Kidney glomerular epithelial cell (primary cell): ENCODE data around the gene PFDN4.

Experiments
- DNase-seq: peaks from one replicate; lab custom pipeline; 2025; lab: John Stamatoyannopoulos, UW

PFDN4 gene

GRCh38 chr20:54173653-54174456, 34.0 kb upstream of the PFDN4 start, which contains the start of gene CYP24A1:
Gene CYP24A1 (minus strand): TSS chr20:54173986. CDS start chr20:54173579, 407 bp downstream.
- no peak for DNase-seq

GRCh38 chr20:54174457-54175175, 33.3 kb upstream of the PFDN4 start:
- no peak for DNase-seq

- DNase-seq = peak; percentile 14
Measured at GRCh38 chr20:54176610-54177009, 31.3 kb upstream of the PFDN4 start.

DNA sequence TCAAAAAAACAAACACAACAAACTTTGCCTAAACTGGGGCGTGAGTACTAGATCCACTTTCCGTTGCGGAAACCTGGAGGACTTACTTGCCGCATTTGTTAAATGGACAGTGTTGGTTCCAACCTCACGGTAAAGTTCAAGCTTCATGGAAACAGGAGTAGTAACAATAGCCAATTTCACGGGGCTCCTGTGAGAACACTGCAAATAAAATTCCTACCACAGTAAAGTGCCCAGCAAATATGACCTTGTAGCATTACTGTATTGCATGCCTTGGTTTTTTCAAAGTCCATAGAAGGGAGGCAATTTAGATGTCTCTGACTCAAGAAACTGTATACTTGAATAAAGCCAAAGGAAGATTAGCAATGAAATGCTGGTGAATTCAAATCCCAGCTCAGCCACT, 30.5 kb upstream of the PFDN4 start:
- DNase-seq = no peak

DNA sequence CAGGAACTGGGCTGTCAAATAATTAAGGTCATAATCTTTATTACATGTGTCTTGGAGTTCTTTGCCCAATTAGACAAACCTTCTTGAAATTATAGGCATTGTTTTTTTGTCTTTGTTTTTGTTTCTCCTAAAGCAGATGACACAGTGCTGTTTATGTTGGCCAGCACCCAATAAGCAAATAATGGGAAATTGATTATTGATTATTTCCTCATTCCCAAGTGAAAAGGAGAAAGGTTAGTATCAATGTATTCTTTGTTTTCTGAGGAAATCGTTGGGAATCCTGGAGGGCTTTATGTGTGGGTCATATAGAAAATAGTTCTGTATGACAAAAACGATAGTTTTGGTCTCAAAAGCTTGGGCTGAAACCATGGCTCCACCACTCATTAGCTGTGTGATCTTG, 29.6 kb upstream of the PFDN4 start:
- no peak for DNase-seq

GRCh38 chr20:54179946-54180345, 27.9 kb upstream of the PFDN4 start:
- DNase-seq = no peak

DNA sequence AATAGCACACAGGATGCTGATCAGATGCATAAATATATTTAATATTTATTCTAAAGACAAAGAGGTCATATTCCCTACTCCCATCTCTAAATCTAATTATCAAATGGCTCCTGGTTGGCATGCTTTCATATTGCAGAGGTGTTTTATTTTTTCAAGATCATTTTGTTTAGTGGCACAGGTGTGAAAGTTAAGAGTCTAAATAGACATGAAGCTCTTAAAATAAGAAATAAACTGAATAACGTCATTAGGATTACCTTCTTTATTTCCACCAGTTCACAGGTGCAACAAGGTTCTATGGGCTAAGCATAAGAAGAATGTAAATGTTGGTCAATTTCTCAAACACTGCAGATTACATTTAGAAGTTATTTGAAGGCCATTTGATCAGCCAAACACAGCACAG, 27.0 kb upstream of the PFDN4 start:
- DNase-seq = no peak

- no peak for DNase-seq
Measured at GRCh38 chr20:54184071-54184470, 23.8 kb upstream of the PFDN4 start.

DNA sequence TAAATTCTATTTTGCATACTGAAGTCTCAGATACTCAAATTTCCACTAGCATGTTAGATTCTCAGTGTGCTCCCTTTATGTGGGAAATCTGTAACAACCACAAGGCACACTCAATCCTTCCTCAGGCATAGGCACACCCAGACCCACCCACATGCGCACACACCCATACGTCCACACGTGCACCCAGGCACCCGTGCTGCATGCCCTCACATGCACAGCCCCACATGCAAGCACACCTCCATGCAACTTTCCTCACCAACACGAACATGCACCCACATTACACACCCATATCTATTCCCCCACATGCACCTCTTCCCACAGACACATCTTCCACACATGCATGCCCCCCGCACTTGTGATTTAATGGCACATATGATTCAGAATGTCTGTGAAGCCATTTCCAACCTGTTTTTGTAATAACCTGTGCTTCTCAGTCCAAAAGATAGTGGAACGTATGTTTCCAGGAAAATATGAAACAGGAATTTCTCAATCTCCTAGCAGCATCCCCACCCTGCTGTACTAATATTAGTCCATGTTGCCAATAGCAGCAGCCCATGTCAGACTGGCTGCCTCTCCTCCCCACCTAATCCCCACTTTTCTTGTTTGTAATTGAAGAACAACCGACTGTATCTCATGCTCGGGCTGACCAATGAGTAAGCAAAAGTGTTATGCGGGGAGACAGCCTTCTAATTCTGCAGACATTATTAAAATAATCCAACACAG, 22.8 kb upstream of the PFDN4 start:
- DNase-seq = no peak

DNA sequence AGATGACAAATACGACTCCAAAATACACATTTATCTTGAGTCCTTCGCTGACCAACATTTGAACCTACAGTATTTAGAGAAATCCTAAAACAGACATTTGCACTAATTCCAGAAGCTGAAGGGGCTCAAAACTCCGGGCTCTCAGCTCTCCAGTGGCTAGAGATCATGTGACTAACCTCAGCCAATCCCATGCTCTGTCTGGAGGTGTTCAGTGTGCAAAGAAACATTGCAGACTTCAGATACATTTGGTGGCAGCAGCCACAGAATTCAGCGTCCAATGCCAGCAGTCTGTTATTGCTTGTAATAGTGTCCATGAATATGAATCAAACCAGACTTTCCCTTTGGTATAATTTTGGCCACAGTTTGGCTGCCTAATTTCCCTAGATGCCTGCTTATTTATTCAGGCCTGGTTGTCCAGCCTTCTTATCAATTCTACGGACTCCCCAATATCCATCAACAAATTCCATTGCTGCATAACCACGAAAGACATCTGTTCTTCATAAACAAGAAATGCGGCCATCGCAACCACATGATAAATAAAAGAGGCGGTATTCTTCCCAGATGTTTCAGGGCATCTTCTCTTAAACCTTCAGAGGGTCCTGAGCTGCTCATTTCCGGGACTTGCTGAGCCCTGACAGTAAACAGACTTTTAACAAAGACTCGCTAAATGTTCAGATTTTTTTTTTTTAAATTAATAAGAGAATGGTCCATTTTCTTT, 19.6 kb upstream of the PFDN4 start:
- no peak for DNase-seq

DNA sequence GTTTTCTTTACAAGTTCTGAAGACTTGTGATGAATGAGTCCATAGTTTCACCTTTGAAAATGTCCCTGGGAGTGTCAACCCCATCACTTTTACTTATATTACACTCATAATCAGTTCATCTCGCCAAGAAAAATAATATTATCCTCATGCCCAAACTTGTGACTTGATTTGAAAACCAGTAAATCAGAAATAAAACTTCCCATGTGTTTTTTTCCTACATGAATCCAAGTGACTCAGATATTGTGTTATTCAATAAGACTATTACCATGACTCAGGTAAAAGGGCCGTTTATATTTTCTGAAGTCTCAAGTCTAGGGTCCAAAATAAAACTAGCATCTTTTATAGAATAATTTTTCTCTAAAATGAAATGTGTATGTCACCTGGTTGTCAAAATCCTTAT, 18.3 kb upstream of the PFDN4 start:
- no peak for DNase-seq

DNA sequence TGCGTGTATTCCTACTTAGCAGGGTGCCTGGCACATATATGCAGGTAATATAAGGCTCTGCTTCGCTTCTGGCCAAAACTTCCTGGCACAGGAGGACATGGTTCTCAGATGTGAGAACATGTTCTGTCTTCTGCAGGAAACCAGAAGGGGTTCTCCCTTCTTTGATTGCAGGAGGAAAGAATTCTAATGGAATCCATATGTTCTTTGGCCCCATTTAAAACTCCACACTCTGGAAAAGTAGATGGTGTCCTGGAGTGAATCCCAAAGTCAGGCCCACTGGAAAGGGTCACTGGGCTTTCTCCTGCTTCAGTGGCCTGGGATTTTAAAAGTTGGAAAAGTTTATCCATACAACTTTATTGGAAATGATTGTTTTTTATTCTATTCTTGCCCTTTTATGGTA, 17.7 kb upstream of the PFDN4 start:
- no peak for DNase-seq

DNA sequence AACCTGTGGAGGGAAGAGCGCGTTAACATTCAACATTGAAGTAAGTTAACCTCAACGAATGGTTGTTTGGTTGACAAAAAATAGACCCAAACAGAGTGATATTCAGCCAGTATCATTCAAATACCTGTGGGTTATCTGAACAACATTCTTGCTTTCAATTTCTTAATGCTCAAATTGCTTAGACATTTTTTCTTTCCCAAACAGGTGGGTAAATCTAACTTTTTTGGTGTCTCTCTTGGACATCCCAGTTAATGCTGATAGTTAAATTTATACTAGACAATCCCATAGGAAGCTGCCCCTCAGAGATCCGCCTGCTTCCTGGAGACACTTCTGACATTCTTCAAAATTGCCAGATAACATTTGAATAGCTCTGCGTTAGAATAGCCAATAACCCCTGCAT, 14.1 kb upstream of the PFDN4 start:
- DNase-seq = no peak

DNA sequence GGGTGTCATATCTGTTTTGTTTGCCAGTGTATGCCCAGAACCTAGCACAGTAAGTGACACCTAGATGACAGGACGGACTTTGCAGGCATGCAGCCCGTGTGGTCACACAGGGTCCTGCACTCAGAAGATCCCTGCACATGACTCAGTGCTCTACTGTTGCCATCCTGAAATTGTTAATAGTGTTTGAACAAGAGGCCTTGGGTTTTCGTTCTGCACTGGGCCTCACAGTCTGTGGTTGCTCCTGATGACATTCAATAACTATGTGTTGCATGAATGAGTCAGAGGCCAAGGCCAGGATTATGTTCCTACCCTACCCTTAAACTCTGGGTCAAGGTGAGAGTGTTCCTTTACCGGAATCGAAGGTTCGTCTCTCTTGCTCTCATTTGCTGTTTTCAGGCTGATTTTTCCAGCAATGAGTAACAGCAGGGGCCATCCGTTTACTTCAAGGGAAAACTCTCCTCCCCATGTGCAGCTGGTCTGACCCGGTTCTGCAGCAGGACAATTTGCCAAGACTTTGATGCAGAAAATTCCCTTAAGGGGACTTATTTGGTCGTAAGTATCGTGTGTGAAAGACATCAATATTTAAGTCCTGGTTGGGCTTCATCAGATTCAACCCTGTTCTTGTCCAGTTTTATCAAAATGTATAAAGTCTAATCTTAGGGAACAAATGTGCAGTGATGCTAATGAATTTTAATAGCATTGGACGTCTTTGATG, 13.0 kb upstream of the PFDN4 start:
- no peak for DNase-seq

DNA sequence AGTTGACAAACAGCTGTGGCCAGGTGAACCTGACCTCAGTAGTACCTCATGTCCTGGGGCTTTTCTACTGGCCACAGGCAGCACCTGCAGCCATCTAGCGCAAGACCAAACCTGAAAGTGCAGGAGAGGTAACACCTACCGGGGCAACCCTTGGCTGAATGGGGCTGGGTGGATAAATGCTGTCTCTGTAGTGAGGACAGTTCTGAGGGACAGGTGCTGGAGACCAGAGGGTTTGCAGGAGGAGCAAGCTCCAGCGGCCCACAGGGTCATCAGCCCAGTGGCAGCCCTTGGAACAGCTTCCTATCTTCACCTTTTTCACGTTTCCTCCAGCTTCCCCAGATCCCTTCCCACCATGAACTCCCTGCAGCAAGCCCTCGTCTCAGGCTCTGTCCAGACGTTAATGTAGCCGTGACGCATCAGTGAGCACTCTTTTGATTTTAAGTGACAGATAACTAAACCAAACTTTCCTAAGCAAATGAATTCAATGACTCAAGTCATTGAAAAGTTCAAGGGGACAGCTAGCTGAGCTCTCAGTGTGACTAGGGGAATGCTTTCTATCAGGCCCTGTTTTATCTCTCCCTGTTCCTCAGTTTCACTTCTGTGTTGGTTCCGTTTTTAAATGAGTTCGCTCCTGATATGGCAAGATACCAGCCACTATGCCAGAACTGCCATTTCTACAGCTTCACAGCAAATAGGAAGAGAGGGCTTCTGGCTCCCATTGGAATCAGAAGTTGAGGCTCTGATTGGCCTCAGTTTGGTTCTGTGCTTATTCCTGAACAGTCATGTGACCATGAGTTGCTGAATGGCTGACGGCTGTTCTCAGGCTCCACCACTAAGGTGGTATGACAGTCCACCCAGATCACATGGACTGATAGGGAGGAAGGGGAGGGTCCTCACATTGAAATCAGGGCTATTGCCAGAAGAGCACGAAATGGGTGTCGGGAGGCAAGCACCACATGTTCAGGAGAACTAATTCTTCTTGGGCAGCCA, 12.1 kb upstream of the PFDN4 start:
- no peak for DNase-seq

DNA sequence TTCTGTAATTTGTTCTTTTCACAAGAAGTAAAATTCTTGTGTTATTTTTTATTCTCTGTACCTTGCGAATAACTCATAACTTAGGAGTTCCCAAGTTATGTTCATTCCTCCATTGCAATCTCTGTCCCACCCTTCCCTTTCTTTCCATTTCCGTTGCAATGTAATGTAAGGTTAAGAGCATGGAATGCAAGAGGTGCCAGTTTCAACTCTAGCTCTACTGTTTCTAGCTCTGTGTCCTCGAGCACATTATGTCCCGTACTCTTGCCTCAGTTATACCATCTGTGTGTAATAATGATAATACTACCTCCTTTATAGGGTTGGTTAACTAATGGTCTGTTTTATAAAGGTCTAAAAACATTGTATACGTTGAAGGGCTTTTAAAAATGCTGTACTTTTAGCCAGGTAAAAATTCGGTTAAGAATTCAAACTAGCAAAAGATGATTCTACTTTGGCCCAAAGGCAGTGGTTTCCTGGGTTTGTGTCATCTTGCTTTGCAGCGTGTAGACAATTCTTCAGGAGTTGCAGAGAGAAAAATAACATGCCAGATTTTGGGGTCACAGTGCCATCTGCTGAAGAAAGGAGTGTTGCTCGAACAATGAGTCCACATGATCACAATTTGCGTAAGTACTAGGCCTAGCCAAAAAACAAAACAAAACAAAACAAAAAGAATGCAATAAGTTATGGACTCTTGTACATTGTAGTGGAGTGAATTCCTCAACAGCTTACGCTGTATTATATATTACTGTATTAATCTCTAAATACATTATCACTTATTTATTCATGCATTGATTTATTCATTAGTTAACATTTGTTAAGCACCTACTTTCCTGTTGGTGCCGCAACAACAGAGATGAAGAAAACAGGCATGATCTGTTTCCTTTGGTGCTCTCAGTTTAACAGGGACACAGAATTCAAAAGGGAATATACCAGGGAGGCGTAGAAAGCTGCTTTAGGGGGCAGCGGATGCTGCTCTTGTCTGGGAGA, 10.0 kb upstream of the PFDN4 start:
- DNase-seq = peak; percentile 41

DNA sequence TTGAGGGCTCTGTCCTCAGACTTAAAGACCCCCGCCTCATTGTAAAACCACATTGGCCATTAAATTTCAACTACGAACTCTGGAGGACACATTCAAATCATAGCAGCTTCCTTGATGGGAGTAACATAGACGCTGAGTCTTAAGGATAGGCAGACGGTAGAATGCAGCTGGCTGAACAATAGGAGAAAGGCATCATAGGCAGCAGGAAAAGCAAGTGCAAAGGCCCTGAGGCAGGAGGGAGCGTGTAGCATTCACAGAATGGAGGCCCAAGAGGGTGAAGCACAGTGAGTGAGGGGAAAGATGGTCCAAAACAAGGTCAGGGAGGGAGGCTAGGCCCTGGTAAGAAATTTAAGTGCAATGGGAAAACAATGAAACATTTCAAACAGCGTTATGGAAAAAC, 8.6 kb upstream of the PFDN4 start:
- DNase-seq = no peak

GRCh38 chr20:54199721-54200176, 8.1 kb upstream of the PFDN4 start:
- DNase-seq = peak; percentile 58
